H7 (cell line): ENCODE results near the gene EHMT1. TPM values are rescaled to one million over a fixed set of nuclear protein-coding genes. Genes with fewer than 3 reads are reported as not detected.
"Not testable (repeated sequence)": the region's sequence is repeated elsewhere in the genome, so short reads cannot be mapped to it uniquely, and the experiment has no call there.

ENCODE experiments used
- DNase-seq: peaks from one replicate; pipeline ENCODE4 v3.0.0; 2012
- H3K27me3 ChIP-seq: 2 replicates; pipeline ENCODE4 v1.6.0; 2011; ENCODE audit warnings: mild to moderate bottlenecking, low read length; ENCODE audit not compliant: control insufficient read depth, insufficient read depth
- H3K36me3 ChIP-seq: replicated peaks from 2 replicates; pipeline ENCODE4 v1.5.1; 2011; ENCODE audit warnings: low read length; ENCODE audit not compliant: control insufficient read depth, insufficient read depth
- H3K4me3 ChIP-seq: 2 replicates; pipeline ENCODE4 v1.5.1; 2011; ENCODE audit warnings: low read depth, mild to moderate bottlenecking, control low read depth, low read length, moderate library complexity; ENCODE audit not compliant: insufficient read depth
- total RNA-seq: library from RNA; depleted of rRNA; stranded (reverse); fragments of >200 nt; shearing (Covaris generic); gene quantifications from 2 replicates; pipeline ENCODE4 v1.2.3, GENCODE V29; 2014

Gene EHMT1
- total RNA-seq, 1 experiment from 2014 or later, result 89.6 TPM

- no peaks in the 10 kb centered on the region for H3K36me3 ChIP-seq
- H3K27me3 ChIP-seq, result no peaks in the 10 kb centered on the region
- DNase-seq, result peak; percentile 86
- H3K4me3 ChIP-seq, result no peak overlapping the region
Observed at GRCh38 chr9:137705906-137706305, 87.1 kb downstream of the EHMT1 start.

GRCh38 chr9:137707361-137707760, 88.6 kb downstream of the EHMT1 start:
- DNase-seq, result no peak
- H3K36me3 ChIP-seq, result peaks cover 2% of the 10 kb centered on the region
- no peaks in the 10 kb centered on the region for H3K27me3 ChIP-seq
- H3K4me3 ChIP-seq, result no peak overlapping the region

- peaks cover 2% of the 10 kb centered on the region for H3K36me3 ChIP-seq
- H3K4me3 ChIP-seq, result no peak overlapping the region
- no peaks in the 10 kb centered on the region for H3K27me3 ChIP-seq
Observed at GRCh38 chr9:137708590-137709284, 89.9 kb downstream of the EHMT1 start.

GRCh38 chr9:137709411-137710101, 90.8 kb downstream of the EHMT1 start:
- peak; percentile 57 for DNase-seq
- Histone ChIP-seq H3K27me3 (no peaks in the 10 kb centered on the region), H3K4me3 (no peak overlapping the region), H3K36me3 (peaks cover 2% of the 10 kb centered on the region)

More at GRCh38 chr9:137708590-137709284, 89.9 kb downstream of the EHMT1 start:
- DNase-seq, result peak; percentile 33

- Histone ChIP-seq H3K36me3 (peaks cover 3% of the 10 kb centered on the region), H3K27me3 (no peaks in the 10 kb centered on the region), H3K4me3 (no peak overlapping the region)
- DNase-seq, result peak; percentile 47
Observed at GRCh38 chr9:137710704-137711103, 91.9 kb downstream of the EHMT1 start.

- Histone ChIP-seq H3K27me3 (no peaks in the 10 kb centered on the region), H3K36me3 (peaks cover 5% of the 10 kb centered on the region), H3K4me3 (no peak overlapping the region)
- DNase-seq, result peak; percentile 63
Observed at GRCh38 chr9:137711678-137712105, 92.9 kb downstream of the EHMT1 start.

- Histone ChIP-seq H3K4me3 (no peak overlapping the region), H3K27me3 (no peaks in the 10 kb centered on the region), H3K36me3 (peaks cover 21% of the 10 kb centered on the region)
- no peak for DNase-seq
Observed at GRCh38 chr9:137715321-137715720, 96.5 kb downstream of the EHMT1 start.

GRCh38 chr9:137715866-137716693, 97.3 kb downstream of the EHMT1 start:
- DNase-seq, result peak; percentile 15
- not testable (repeated sequence) for H3K27me3 ChIP-seq, H3K4me3 ChIP-seq
- peaks cover 26% of the 10 kb centered on the region for H3K36me3 ChIP-seq

GRCh38 chr9:137716694-137717287, 98.0 kb downstream of the EHMT1 start:
- Histone ChIP-seq H3K4me3 (no peak overlapping the region), H3K36me3 (peaks cover 26% of the 10 kb centered on the region), H3K27me3 (no peaks in the 10 kb centered on the region)
- peak; percentile 18 for DNase-seq

- Histone ChIP-seq H3K36me3 (peaks cover 24% of the 10 kb centered on the region), H3K27me3 (no peaks in the 10 kb centered on the region), H3K4me3 (no peak overlapping the region)
- DNase-seq, result peak; percentile 10
Observed at GRCh38 chr9:137717776-137718327, 99.0 kb downstream of the EHMT1 start.

GRCh38 chr9:137719194-137719593, 100.4 kb downstream of the EHMT1 start:
- H3K27me3 ChIP-seq, result no peaks in the 10 kb centered on the region
- peak; percentile 15 for DNase-seq
- no peak overlapping the region for H3K4me3 ChIP-seq
- H3K36me3 ChIP-seq, result peaks cover 24% of the 10 kb centered on the region

- Histone ChIP-seq H3K36me3 (peaks cover 22% of the 10 kb centered on the region), H3K4me3 (no peak overlapping the region), H3K27me3 (no peaks in the 10 kb centered on the region)
- DNase-seq, result peak; percentile 29
Observed at GRCh38 chr9:137720571-137721110, 101.8 kb downstream of the EHMT1 start.

GRCh38 chr9:137721479-137721878, 102.7 kb downstream of the EHMT1 start:
- Histone ChIP-seq H3K4me3 (no peak overlapping the region), H3K27me3 (no peaks in the 10 kb centered on the region), H3K36me3 (peaks cover 22% of the 10 kb centered on the region)
- DNase-seq, result no peak

- no peak overlapping the region for H3K4me3 ChIP-seq
- no peaks in the 10 kb centered on the region for H3K27me3 ChIP-seq
- peaks cover 21% of the 10 kb centered on the region for H3K36me3 ChIP-seq
- DNase-seq, result peak; percentile 39
Observed at GRCh38 chr9:137721899-137722298, 103.1 kb downstream of the EHMT1 start.
